Heart right ventricle (tissue), 16 donors: ENCODE data around the gene THBD. TPM values are rescaled to one million over a fixed set of nuclear protein-coding genes. Genes with fewer than 3 reads are reported as not detected.

Source experiments
- ATAC-seq, 8 donors: fragments of 200-7000 bp; cut with Tn5 transposase; one replicate each; pipeline ENCODE4 v1.9.1; 2020; ENCODE audit warnings: mild to moderate bottlenecking in 8 of 8, moderate library complexity in 8 of 8, moderate number of reproducible peaks in 1 of 8
- DNase-seq, 2 donors: peaks; one replicate each; pipeline ENCODE4 v3.0.0-alpha.2; 2020
- H3K27ac ChIP-seq, 10 donors: fragments of 200-600 bp; sonication (generic) in 2 of 10; one replicate each; pipeline versions ENCODE4 v1.5.0 to v1.8.0; 2020 to 2022; ENCODE audit warnings: mild to moderate bottlenecking in 3 of 10
- H3K27me3 ChIP-seq, 7 donors: fragments of 200-600 bp; one replicate each; pipeline ENCODE4 v1.8.0; 2021 to 2022; ENCODE audit warnings: mild to moderate bottlenecking in 2 of 7
- H3K36me3 ChIP-seq, 9 donors: fragments of 200-600 bp; sonication (generic) in 1 of 9; one replicate each; pipeline versions ENCODE4 v1.5.0 to v1.8.0; 2020 to 2022; ENCODE audit warnings: mild to moderate bottlenecking in 2 of 9
- H3K4me1 ChIP-seq, 9 donors: fragments of 200-600 bp; sonication (generic) in 1 of 9; one replicate each; pipeline versions ENCODE4 v1.5.0 to v1.8.0; 2020 to 2022; ENCODE audit warnings: mild to moderate bottlenecking in 4 of 9
- H3K4me3 ChIP-seq, 10 donors: fragments of 200-600 bp; sonication (generic) in 2 of 10; one replicate each; pipeline versions ENCODE4 v1.5.0 to v1.8.0; 2020 to 2022; ENCODE audit warnings: mild to moderate bottlenecking in 7 of 10, moderate library complexity in 2 of 10
- H3K9me3 ChIP-seq, 11 donors: fragments of 200-600 bp in 10 of 11; sonication (generic) in 2 of 11; one replicate each; pipeline versions ENCODE4 v1.5.0 to v1.8.0; 2013 to 2022; ENCODE audit warnings: mild to moderate bottlenecking in 2 of 11, control low read depth in 1 of 11, moderate library complexity in 1 of 11
- WGBS, 2 donors: extraction: QIAGEN DNeasy Blood & Tissue Kit; methylation state at CpG; one replicate each; pipeline ENCODE4 v1.1.7; 2013; ENCODE audit warnings: inconsistent platforms in 1 of 2; 5-methylcytosine and 5-hydroxymethylcytosine counted together
- intact Hi-C, 10 donors: fragments of 100-400 bp; cut with DNase I; formaldehyde crosslinking; loops; one replicate each; pipeline versions ENCODE4 v1.11.1 to v1.14.2; 2022
- polyA plus RNA-seq, 2 donors: library from polyadenylated mRNA; stranded (reverse); fragments of 200-250 nt; gene quantifications; one replicate each; pipeline ENCODE4 v1.2.3, GENCODE V29; 2013
- total RNA-seq, 10 donors: library from RNA; stranded (reverse); fragmentation: NEBNext Ultra II Directional in 3 of 10; extraction: Animal tissue kit (Norgen Biotek cat#: 25700) in 3 of 10; gene quantifications; one replicate each; pipeline versions ENCODE4 v1.2.1 to v1.2.4, GENCODE V29; 2021 to 2023
- TF ChIP-seq, protein P1 (sequence below), 9 donors: fragments of 200-600 bp; sonication (generic) in 2 of 9; IDR thresholded peaks; one replicate each; pipeline versions ENCODE4 v1.5.0 to v1.8.0; 2021 to 2022; ENCODE audit warnings: antibody characterized with exemption in 9 of 9, mild to moderate bottlenecking in 5 of 9, moderate library complexity in 1 of 9
- donor health status: Arrhythmogenic right ventricular cardiomyopathy.
- donor health status: ischemic (EF 13 %, LVEDD 7.1; RV severe dilation, severe dysfunction).
- donor health status: healthy with polysubstance abuse.
- donor health status: DM: no; HTN: yes; CAD: no.
- donor health status: DM: no; HTN: no; CAD: no.
- donor health status: ischemic (EF 25% LVEDD 6.9; RV normal size, moderate dysfunction).
- donor health status: ischemic (EF 25% LVEDD 5.7; RV mildly dilated, moderate dysfunction).
- donor health status: healthy.
- donor health status: DM: yes; HTN: yes; CAD: no.
- donor health status: Ischemic cardiomyopathy.
- donor health status: ischemic (EF 35%, LVEDD 5.7; RV mildly dilated, moderate dysfunction).
- donor health status: nonischemic (EF 11% LVEDD 7.7; RV severe dilation, severe dysfunction).
- donor health status: DM: yes; HTN: yes; CAD: no.
- donor health status: PGD.
- donor health status: ischemic (EF 29% LVEDD 5.4; RV normal size, mild dysfunction).
- donor health status: nonischemic (EF 23%, LVEDD 6.1; RV moderate dilation, normal function).

Gene THBD
- total and polyA plus RNA-seq, 12 donors: 11.1 to 61.0 (median 17.4) TPM

DNA sequence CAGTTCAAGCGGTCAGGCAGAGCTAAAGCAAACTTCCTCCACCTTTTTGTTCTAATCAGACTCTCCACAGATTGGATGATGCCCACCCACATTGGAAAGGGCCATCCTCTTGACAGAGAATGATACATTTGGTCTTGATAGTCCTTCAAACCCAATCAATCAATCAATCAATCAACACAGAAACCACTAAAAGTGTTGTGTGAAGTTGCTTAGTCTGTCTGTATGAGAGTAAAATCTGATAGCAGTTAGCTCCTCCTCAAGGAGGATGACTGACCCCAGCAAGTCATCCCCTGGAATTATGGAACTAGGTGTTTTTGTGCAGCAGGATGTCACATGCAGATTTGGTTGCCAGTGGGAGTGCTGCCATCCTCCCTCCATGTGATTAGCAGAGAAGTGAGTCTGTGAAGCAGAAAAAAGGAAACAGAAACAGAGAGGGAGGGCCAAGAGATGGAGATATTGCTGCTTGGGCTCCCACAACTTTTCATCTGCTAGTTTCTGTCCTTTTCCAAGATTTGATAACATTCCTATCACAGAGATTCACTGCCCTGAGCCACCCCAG is 46.3 kb downstream of the THBD start:
- H3K27ac ChIP-seq: no peak overlapping the region
- DNase-seq (no peak), ATAC-seq (no peak)
- peaks cover 0 to 18% (median 0%) of the 10 kb centered on the region in 9 donors for H3K4me1 ChIP-seq
- TF ChIP-seq, protein P1, sequence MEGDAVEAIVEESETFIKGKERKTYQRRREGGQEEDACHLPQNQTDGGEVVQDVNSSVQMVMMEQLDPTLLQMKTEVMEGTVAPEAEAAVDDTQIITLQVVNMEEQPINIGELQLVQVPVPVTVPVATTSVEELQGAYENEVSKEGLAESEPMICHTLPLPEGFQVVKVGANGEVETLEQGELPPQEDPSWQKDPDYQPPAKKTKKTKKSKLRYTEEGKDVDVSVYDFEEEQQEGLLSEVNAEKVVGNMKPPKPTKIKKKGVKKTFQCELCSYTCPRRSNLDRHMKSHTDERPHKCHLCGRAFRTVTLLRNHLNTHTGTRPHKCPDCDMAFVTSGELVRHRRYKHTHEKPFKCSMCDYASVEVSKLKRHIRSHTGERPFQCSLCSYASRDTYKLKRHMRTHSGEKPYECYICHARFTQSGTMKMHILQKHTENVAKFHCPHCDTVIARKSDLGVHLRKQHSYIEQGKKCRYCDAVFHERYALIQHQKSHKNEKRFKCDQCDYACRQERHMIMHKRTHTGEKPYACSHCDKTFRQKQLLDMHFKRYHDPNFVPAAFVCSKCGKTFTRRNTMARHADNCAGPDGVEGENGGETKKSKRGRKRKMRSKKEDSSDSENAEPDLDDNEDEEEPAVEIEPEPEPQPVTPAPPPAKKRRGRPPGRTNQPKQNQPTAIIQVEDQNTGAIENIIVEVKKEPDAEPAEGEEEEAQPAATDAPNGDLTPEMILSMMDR (IDR thresholded peaks at IDR 0.05): no peak
- H3K27me3 ChIP-seq: no peaks in the 10 kb centered on the region
- intact Hi-C loops: no loop called here
- H3K36me3 ChIP-seq: no peaks in the 10 kb centered on the region
- WGBS, 2 donors: 78 to 91% methylated on average over 1 of the region's 1 CpG
- H3K4me3 ChIP-seq: no peak overlapping the region
- H3K9me3 ChIP-seq: no peaks in the 10 kb centered on the region

DNA sequence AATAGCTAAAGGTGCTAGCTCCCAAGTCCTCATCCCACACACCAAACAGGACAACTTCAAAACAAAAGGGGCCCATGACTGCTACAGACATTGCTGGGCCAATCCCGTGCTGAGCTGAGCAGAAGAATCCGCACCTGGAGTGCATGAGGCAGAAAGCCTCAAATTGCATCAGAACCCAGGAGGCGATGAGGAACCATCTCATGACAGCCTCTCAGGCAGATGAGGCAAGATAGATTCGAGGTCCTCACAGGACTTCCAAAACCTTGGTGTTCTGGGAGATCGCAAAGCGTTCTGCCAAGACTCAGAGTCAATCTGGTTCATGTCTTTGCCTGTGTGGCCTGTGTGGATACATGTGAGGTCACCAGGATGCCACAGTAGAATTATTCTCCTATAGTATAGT is 47.2 kb downstream of the THBD start:
- no peaks in the 10 kb centered on the region for H3K27me3 ChIP-seq
- intact Hi-C loops: no loop called here
- no peak overlapping the region for H3K27ac ChIP-seq
- H3K36me3 ChIP-seq: no peaks in the 10 kb centered on the region
- ATAC-seq: no peak
- no peak overlapping the region for H3K4me3 ChIP-seq
- no peak for DNase-seq
- 91 to 94% methylated on average over 6 of the region's 6 CpGs for WGBS, 2 donors
- no peaks in the 10 kb centered on the region for H3K9me3 ChIP-seq
- TF ChIP-seq, protein P1 (IDR thresholded peaks at IDR 0.05): no peak
- H3K4me1 ChIP-seq: peaks cover 0 to 18% (median 0%) of the 10 kb centered on the region in 9 donors

DNA sequence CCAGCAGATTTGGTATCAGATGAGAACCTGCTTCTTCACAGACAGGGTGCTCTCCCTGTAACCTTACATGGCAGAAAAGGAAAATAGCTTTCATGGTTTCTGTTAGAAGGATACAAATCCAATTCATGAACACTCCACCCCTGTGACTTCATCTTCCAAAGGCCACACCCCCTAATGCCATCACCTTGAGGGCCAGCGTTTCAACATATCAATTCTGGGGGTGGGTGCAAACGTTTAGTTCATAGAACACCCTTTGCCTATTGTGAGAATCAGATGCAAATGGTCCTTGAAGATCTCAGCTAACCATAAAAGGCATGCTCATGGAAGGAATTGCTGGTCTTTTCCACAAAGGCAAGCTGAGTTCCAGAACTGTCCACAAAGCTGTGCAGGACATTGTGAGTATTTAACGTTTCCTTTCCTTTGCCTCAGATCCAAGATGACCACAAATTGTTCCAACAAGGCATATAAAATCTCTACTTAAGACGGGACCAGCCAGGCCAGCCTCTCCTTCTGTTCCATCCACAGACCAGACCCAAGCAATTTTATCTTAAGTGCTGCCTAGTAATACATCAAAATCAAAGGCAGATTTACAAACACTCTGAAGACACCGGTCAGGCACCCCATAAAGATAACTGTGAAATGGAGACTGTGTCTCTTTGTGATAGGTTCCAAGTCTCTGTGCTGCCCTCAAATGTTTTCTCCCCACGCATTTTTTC is 49.1 kb downstream of the THBD start:
- H3K27ac ChIP-seq: peak overlapping the region in 4 of 10 donors; percentile 10 to 69 (median 48)
- intact Hi-C loops: no loop called here
- ATAC-seq: no peak
- TF ChIP-seq, protein P1 (IDR thresholded peaks at IDR 0.05): no peak
- peaks cover 0 to 18% (median 0%) of the 10 kb centered on the region in 9 donors for H3K4me1 ChIP-seq
- no peaks in the 10 kb centered on the region for H3K27me3 ChIP-seq
- no peaks in the 10 kb centered on the region for H3K9me3 ChIP-seq
- no peaks in the 10 kb centered on the region for H3K36me3 ChIP-seq
- WGBS, 2 donors: 71 to 74% methylated on average over 6 of the region's 6 CpGs
- DNase-seq: no peak
- H3K4me3 ChIP-seq: no peak overlapping the region

DNA sequence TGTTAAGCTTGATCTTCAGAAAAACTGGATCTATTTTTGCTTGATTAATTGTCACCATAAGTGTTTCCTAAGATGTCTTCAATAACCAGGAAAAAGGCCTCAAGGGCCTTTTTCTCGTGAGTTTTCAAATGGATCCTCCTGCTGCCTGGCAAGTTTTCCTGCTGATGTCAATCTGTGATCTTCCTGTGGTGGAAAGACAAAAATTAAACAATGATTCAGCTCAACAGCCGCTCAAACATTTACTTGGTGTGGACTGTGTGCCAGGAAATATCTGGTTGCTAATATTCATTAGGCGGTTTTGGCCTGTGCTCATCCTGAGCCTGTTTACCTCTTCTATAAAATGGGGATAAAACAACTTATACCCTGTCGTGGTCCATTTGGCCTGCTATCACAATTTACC is 49.7 kb downstream of the THBD start:
- DNase-seq (no peak), ATAC-seq (peak in 5 of 8 donors; percentile 42 to 87 (median 63))
- intact Hi-C loops: no loop called here
- Histone ChIP-seq H3K27me3 (no peaks in the 10 kb centered on the region), H3K36me3 (no peaks in the 10 kb centered on the region), H3K9me3 (no peaks in the 10 kb centered on the region), H3K4me1 (peaks cover 0 to 18% (median 0%) of the 10 kb centered on the region in 9 donors), H3K27ac (peak overlapping the region in 5 of 10 donors; percentile 10 to 69 (median 38)), H3K4me3 (no peak overlapping the region)
- 62 to 66% methylated on average over 4 of the region's 4 CpGs for WGBS, 2 donors
- TF ChIP-seq, protein P1 (IDR thresholded peaks at IDR 0.05): no peak
